Fibroblast of lung (primary cell): Measurements from ENCODE around the gene SORCS2.

ENCODE experiments used
- EZH2 ChIP-seq: IDR thresholded peaks from 2 replicates; pipeline ENCODE4 v1.5.1; 2012; ENCODE audit warnings: low read length, control low read depth, mild to moderate bottlenecking; ENCODE audit errors: missing control alignments
- TF ChIP-seq, protein P1 (sequence below), 2 donors: IDR thresholded peaks in 1 of 2; conservative IDR thresholded peaks in 1 of 2; 1 replicate in 1 of 2; 2 replicates in 1 of 2; pipeline ENCODE4 v1.5.1; 2011 to 2012; ENCODE audit warnings: low read length in 2 of 2, control low read depth in 1 of 2, inconsistent platforms in 1 of 2, low read depth in 1 of 2, mild to moderate bottlenecking in 1 of 2

DNA sequence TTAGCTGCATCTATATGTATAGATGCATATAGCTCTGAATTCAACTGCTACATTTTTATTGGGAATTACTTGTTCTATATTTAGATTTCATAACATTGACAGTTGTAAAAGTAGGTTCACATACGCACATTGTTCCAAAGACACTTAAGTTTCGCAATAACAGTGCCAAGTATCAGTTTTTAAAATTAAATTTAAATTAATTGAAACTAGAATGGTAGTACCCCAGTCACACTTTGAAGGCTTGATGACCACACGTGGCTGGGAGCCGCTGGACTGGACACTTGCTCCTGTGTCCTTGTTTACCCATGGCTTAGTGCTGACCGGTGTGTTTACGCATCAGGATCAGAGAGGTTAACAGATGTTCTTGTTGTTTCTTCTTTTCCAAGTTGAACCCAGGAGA, 383.1 kb downstream of the SORCS2 start:
- TF ChIP-seq, protein P1, sequence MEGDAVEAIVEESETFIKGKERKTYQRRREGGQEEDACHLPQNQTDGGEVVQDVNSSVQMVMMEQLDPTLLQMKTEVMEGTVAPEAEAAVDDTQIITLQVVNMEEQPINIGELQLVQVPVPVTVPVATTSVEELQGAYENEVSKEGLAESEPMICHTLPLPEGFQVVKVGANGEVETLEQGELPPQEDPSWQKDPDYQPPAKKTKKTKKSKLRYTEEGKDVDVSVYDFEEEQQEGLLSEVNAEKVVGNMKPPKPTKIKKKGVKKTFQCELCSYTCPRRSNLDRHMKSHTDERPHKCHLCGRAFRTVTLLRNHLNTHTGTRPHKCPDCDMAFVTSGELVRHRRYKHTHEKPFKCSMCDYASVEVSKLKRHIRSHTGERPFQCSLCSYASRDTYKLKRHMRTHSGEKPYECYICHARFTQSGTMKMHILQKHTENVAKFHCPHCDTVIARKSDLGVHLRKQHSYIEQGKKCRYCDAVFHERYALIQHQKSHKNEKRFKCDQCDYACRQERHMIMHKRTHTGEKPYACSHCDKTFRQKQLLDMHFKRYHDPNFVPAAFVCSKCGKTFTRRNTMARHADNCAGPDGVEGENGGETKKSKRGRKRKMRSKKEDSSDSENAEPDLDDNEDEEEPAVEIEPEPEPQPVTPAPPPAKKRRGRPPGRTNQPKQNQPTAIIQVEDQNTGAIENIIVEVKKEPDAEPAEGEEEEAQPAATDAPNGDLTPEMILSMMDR (conservative IDR thresholded peaks at IDR 0.05 in 1 of 2, IDR thresholded peaks at IDR 0.05 in 1 of 2; ENCODE audit: low read depth in 1 of 2, low read length in 2 of 2): no peak
- no peak for TF ChIP-seq EZH2
